ENCODE results near the gene HACE1. TPM values are rescaled to one million over a fixed set of nuclear protein-coding genes. Genes with fewer than 3 reads are reported as not detected.
"Not testable (repeated sequence)": the region's sequence is repeated elsewhere in the genome, so short reads cannot be mapped to it uniquely, and the experiment has no call there.

Gene HACE1
- total RNA-seq, 1 donor from 2014 or later = 48.5 TPM

DNA sequence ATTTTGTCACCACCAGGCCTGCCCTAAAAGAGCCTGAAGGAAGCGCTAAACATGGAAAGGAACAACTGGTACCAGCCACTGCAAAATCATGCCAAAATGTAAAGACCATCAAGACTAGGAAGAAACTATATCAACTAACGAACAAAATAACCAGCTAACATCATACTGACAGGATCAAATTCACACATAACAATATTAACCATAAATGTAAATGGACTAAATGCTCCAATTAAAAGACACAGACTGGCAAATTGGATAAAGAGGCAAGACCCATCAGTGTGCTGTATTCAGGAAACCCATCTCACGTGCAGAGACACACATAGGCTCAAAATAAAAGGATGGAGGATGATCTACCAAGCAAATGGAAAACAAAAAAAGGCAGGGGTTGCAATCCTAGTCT lies 120.6 kb downstream of the HACE1 start:
- DNase-seq (ENCODE audit: low spot score in 2 of 2); FAIRE-seq: not testable (repeated sequence)

DNA sequence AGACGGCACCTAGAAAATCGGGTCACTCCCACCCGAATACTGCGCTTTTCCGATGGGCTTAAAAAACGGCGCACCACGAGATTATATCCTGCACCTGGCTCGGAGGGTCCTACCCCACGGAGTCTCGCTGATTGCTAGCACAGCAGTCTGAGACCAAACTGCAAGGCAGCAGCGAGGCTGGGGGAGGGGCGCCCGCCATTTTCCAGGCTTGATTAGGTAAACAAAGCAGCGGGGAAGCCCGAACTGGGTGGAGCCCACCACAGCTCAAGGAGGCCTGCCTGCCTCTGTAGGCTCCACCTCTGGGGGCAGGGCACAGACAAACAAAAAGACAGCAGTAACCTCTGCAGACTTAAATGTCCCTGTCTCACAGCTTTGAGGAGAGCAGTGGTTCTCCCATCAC lies 122.2 kb downstream of the HACE1 start:
- FAIRE-seq; DNase-seq (ENCODE audit: low spot score in 2 of 2): not testable (repeated sequence)

DNA sequence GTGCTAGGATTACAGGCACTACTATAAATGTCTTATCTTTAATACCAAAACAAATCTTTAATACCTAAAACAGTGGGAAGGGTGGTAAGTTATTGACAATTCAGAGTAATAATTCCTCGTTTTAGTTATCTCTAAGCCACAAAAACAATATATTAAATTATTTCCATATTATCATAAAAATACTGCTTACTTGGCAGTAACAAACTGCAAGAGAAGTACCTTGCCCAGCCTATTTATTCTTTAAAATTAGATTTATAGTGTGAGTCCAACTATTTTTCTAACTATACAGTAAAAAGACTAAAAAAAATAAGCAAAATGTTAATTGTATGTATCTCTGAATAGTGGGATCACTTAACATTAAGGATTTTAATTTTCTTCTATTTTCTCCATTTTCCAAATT lies 123.2 kb downstream of the HACE1 start:
- no peak for FAIRE-seq
- DNase-seq (ENCODE audit: low spot score in 2 of 2) = no peak

DNA sequence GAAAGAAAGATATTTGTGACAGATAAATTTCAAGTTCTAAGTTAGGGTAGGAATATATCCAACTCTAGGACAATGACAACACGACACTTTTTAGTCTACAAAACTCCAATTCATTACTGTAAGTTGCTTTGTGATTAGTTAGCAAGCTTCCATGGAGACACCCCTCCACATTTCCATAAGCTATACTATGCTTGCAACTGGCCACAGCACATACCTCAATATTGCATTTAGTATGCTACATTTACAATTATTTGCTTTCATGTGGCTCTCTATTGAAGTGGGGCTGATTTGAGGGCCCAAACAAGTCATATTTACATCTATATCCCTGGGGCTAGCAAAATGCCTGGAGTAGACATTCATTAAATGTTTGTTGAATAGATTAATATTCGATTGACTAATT lies 129.3 kb downstream of the HACE1 start:
- no peak for FAIRE-seq
- DNase-seq (ENCODE audit: low spot score in 2 of 2) = no peak

DNA sequence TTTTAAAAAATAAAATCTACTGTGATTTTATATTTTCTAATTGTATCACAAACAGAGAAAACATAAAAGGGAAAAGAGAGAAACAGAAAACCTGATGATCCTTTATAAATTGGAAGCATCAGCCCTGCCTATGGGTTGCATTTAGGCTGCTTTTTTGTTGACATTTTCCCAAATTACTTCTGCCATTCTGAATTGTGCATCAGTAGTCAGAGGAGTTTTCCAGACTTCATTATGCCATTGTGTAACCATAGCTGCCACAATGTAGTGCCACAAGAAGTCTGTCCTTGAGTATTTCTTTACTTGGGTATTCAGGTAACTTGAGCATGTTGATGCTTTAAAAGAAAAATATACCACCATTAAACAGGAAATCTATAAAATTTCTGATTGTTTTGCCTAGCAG lies 130.3 kb downstream of the HACE1 start:
- DNase-seq (ENCODE audit: low spot score in 2 of 2) = no peak
- FAIRE-seq = no peak

DNA sequence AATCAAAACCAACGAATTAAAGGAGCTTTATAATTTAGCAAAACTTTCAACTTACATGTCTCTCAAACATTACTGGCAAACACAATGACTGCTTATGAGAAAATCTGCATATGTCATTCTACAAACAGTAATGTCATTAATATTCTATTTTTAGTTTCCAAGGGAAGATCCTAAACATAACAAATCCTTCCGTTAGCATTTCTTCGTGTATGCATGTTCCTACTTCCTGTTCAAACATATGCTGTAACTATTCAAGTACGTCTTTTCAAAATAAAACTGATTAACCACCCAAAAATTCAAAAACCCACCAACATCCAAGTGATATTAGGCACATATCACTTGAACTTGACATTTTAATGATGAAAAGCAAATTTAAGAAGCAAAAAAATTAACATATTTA lies 131.3 kb downstream of the HACE1 start:
- FAIRE-seq (peak; percentile 42), DNase-seq (ENCODE audit: low spot score in 2 of 2) (no peak)

DNA sequence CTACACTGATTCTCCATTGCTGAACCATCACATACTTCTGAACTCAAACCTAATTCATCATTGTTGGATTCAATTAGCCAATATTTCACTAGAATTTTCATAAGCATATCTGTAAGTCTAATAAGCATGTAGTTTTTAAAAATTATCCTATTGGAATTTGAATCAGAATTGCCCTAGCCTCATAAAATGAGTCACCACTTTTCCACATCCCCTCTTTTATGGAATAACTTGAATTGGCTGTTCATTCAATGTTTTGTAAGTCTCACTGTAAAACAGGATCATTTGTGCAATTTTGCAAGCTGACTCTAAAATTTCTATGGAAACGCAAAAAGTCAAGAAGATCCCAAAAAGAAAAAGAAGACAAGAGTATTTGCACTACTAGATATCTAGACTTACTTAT lies 141.0 kb downstream of the HACE1 start:
- DNase-seq (ENCODE audit: low spot score in 2 of 2) (no peak), FAIRE-seq (no peak)

DNA sequence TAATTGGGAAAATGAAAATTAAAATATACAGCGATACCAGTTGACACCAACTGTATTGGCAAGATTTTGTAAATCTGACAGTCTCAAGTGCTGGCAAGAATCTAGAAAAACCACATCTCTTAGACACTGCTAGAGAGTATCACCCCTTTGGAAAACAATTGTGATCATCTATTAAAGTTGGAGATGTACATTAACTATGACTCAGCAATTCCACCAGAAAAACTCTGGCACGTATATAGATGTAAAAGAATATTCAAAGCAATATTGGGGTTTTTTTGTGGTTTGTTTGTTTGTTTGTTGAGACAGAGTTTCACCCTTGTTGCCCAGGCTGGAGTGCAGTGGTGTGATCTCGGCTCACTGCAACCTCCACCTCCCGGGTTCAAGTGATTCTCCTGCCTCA lies 142.9 kb downstream of the HACE1 start:
- no peak for FAIRE-seq
- no peak for DNase-seq (ENCODE audit: low spot score in 2 of 2)

DNA sequence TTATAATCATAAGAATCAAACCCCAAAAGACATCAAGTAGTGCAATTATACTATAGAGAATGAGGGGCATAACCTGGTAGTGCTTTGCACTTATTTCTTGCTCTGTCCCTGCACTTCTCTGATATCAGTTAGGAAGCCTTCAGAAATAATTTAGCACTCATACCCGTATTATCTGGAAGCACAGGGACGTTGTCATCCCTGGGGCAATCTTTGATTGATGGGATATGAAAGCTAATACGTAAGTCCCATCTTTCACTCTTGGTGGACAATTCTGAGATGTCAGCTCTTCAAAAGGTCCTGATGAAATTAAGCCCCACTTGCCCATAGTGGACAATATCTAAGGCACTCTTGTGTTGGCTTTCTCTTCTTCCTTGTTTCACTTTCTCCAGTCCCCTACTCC lies 144.9 kb downstream of the HACE1 start:
- DNase-seq (ENCODE audit: low spot score in 2 of 2) (no peak), FAIRE-seq (no peak)

DNA sequence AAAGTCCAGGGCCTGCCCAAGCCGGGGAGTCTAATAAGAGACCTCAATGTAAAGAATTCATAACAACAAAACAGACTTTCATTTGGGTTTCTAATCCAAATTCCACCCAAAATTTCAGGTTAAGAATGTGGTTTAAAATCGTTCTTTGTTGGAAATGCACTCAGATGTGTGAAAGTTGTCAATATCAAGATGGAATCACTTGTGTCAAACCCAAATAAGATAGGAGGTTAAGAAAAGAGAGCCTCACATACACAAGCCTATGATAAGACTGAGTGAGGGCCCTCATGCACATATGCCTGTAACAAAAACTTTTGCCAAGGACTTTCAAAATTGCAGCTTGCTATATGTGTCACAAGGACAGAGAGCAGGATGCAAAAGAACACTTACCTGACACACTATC lies 145.7 kb downstream of the HACE1 start:
- DNase-seq (ENCODE audit: low spot score in 2 of 2) (no peak), FAIRE-seq (no peak)

DNA sequence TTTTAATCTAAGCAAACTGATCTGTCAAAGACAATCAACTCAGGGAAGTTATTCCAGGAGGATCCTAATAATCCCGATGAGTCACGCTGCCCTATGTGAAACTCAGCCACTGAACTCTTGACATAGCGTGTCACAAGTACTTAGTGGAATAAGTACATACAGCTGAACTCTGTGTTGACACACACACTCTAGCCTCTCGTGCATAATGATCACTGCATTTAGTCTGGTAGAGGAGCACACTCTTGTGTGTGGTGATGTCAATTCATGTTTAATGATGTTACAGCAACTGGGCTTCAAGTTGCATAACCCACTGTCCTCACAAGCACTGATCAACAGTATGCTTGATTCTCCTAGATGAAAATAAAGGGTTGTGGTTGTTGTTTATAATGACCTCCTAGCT lies 148.3 kb downstream of the HACE1 start:
- no peak for FAIRE-seq

DNA sequence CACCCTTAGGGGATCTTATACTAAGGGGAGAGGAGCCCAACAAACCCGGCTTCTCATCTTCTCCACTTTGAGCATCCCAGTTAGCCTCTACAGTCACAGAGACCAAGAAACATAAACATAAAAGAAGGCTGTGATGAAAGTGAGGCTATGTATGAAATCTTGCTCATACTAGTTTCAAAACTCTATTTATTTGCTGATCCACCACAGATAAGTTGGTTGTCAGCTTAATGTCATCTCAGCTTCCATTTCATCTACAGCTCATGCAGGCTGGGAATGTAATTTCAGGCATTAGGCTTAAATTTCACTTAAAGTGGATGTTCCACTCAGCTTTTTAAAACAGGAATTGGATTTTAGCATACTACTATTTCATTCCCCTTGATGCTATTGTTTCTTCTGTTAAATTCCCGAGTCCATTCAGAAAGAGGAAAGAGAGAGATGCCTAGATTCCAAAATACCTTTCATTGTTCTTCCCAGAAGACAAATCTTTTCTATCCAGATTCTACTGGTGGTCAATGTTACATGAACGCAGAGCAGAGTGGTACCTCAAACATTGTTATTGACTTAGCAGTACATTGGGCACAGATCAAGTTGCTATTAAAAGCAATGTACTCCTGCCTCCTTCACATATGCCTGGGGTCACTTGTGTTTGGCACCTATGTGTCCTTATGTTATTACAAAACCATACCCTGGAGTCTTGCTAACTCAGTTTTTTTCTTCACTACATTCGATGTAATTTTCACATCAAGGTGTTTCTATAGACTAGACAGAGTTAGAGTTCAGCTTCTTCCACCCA lies 149.0 kb downstream of the HACE1 start:
- DNase-seq (ENCODE audit: low spot score in 2 of 2) (no peak), FAIRE-seq (no peak)

More for the DNA sequence above, 148.3 kb downstream of the HACE1 start:
- no peak for DNase-seq (ENCODE audit: low spot score in 2 of 2)

DNA sequence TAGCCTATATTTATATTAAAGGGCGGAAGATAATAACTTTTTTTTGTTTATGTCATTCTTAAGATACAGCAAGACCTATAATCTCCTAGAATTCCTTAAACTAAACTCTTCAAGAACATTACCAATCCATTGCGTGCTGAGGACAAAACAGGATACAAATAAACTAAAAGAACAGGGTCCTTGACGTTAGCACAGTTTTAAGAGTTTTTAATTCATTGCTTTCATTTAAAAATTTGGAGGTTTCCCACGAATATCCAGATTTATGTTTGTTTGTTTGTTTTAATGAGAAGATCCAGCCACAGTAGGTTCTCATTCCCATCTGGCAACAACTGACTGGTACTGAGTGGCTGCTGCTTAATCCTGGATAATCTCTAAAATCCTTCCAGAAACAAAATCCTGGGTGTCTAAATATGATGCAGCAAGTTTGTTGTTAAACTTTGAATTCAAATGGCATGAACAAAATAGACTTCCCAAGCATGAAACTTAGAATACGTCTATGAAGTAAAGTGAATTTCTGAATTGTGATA lies 153.7 kb downstream of the HACE1 start:
- DNase-seq (ENCODE audit: low spot score in 2 of 2) (no peak), FAIRE-seq (no peak)

DNA sequence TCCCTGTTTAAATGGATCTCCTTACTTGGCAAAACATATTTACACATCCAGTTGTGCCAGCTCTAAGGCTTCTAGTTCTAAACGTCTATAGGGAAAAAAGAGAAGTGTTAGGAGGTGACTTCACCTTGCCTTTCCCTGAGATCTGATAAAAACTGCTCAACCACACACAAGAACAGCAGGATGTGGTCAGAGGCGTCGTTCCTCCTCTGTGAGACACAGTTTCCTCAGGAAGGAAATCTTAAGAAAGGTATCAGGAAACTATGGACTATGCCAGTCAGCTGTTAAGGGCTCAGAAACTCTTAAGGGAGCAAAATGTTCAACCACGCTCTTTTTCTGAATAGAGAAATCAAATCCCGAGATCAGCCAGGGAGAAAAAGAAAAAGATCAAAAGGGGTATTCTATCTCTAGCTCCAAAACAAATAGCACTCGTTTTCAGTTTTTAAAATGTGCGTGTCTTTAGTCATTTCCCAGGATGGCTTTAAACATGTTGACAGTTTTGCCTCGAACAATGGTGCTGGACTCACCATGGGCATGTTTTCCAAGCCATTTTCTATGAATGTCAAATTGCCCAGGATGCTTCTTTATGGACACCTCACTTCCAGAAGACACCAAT lies 154.5 kb downstream of the HACE1 start:
- FAIRE-seq = no peak
- peak in 1 of 2 donors; percentile 10 for DNase-seq (ENCODE audit: low spot score in 2 of 2)

DNA sequence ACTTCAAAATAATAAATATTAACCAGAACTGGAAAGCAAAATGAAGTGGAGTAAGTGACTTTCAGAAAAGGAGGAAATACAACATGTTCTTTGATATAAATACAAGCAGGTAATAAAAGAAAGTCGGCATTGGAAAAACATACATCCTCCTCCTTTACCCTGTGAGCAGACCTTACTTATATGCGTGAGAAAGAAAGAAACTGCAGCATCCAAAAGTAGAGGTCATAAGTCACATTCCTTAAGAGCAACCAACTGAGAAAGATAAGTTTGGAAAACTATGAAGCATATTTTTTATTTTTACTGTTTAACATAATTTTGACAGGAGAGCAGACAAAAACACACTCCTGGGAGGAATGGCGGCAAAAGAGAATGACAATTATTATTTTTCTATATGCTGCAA lies 155.5 kb downstream of the HACE1 start:
- no peak for DNase-seq (ENCODE audit: low spot score in 2 of 2)
- FAIRE-seq = no peak

DNA sequence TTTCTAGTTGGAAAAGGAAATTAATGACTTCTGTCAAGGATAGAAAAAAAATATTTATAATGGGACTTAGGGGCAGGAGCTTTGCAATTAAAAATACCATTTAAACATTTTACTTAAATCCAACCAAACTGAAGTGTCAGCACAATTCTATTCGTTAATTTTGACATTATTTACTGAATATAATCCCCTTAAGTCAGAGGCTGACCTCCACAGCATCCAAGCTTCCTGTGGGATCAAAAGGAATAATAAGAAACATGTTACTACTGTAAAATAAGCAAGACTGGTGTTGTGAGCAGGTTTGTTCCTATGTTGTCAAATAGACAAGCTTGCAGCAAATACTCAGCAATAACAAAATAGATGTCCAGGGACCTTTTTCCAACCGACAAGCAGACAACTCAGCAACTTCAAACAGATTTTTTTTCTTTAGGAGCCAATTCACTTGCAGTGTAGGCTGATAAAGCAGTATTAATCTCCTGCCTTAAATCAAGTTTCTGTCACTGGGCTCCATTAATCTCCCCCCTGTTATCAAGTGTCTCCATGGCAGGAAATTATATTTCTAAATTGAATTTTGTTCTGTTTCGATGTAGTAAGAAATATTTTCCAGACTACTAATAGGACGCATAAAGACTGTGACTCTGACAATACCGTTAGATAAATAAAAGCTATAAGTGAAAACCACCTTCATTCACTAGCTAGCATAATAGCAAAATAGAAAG lies 157.4 kb downstream of the HACE1 start:
- FAIRE-seq (no peak), DNase-seq (ENCODE audit: low spot score in 2 of 2) (no peak)

DNA sequence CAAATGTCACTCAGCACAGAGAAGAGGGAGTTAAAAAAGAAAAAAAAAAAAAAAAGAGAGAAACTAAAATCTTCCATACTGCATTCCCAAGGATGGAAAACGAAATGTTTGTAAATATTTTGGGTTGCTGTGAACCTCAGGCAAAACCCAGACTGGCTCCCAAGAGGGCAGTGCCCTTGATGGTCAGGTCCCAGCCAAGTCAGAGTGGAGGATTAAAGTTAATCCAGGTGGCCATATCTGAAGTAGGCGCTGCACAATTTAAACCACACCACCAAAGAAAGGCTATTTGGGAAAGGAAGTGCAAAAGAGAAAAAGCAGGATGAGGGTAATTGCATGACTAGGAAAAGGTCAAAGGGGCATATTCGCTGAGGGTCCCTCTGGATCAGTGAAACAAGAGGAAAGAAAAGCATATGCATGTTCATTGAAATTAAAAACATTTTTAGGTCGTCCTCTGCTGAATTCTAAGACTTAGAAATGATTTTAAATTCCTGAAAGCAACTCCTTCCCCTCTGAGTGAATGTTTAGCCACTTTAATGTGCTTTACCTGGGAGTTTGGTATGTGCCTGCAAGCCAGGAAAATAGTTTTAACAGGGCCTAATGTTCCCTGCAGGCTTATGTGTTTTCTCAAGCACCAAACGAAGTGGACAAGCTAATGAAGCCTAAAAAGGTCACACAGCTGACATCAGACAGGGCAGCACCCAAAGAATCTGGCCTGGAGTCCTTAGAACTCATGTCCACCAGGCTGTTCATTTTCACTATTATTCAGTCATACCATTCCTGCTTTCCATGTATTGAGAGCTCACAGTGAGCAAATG lies 159.1 kb downstream of the HACE1 start:
- FAIRE-seq = no peak
- DNase-seq (ENCODE audit: low spot score in 2 of 2) = no peak

DNA sequence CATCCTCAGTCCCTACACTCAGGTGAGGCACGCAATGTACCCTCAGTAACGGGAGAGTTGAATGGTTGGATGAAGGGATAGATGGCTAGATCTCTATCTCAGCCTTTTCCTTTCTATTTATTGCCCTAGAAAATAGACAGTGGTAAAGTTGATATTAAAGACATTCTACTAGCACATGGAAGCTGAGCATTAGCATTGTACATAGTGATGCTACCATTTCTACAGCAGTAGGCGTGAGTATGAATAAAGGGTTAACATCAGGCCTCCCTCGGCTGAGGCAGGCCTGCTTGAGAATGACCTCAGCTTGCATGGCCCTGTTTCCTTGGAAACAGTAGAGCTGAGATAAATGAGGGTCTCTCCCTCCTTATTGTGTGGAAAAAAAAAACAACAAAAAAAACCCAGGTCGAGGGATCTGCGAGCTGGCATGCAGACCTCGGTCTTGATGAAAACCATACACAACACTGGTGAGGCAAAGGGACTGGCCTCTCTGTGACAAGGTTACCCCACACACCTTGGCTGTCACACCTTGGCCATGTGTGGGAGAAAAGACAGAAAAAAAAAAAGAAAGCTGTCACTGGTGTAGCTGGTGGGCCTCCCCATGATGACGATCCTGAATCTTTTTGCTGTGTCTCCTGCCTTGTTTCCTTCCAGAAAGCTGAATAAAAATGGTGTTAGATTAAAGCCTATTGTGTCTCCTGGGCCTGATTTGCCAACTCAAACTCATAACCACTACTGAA lies 160.0 kb downstream of the HACE1 start:
- FAIRE-seq = no peak

DNA sequence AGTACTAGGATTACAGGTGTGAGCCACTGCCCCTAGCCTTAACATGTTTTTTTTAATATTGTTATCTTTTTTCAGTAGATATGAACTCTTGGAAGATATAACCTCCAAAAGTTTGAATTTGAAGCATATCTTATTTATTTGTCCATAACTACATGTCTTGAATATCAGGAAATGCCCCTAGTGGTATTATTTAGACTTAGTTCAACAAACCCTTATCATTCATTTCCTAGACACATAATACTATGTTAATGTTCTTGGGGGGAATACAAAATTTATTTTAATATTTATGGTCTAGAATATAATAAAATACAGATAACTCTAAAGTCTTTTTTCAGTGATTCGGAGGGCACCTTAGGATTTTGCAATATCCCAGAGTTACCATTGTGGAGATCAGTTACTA lies 160.7 kb downstream of the HACE1 start:
- no peak for DNase-seq (ENCODE audit: low spot score in 2 of 2)

More for the DNA sequence above, 160.0 kb downstream of the HACE1 start:
- DNase-seq (ENCODE audit: low spot score in 2 of 2) = no peak

DNA sequence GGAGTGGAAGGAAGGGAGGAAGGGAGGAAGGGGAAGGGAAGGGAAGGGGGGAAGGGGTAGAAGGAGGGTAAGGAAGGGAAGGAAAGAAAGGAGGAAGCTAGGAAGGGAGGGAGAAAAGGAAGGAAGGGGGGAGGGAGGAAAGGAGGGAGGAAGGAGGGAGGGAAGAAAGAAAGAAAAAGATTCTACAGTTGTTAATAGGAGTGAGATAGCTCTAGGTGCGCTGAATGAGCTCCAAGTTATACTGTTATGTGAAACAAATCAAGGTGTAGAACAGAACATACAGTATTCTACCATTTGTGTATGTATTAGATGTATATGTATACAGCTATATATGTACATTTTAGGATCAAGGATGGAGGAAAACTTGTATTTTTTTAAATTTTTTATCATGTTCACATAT lies 167.7 kb downstream of the HACE1 start:
- FAIRE-seq = no peak

More for the DNA sequence above, 160.7 kb downstream of the HACE1 start:
- no peak for FAIRE-seq

More for the DNA sequence above, 167.7 kb downstream of the HACE1 start:
- DNase-seq (ENCODE audit: low spot score in 2 of 2) = no peak
